Measurements from ENCODE around the gene FOXC1.

Gene FOXC1

DNA sequence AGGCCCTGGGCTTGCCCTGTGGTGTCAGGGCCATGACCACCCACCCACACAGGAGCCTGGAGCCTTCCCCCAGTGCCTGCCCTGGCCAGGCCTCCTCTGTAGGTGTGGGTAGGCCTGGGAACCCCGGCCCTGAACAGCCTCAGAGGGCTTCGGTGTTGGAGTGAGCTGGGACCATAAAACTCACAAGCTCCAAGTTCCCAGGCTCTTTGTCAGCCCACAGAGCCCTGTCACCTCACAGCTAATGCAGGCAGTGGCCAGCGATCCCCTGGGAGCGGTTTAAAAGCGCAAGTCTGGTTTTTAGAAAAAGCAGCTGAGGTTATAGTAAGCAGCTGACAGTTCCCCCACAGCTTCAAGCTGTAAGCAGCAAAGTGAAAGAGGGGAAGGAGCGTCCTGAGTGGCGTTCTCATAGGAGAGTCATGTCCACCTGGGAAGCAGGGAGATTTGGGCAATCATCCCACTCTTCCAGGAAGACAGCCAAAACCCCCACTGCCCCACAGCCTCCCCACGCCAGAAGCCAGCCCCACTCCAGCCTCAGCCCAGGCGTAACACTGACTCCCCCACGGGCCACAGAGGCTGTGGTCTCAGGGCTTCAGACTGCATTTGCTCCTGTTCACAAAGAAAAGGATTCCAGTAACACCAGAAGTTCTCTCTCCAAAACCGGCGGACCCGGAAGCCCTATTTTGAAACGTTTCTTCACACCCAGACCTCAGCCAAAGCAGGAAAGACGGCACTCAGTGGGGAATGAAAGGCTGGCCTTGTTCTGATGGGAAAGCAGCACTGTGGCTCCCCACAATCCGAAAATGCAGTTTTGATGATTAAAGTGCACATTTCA is 34.3 kb upstream of the FOXC1 start:
- Histone ChIP-seq H3K4me3 (replicated peaks; ENCODE audit: insufficient read depth, low read length) (no peak overlapping the region), H3K27me3 (ENCODE audit: insufficient read depth, poor library complexity, severe bottlenecking) (no peaks in the 10 kb centered on the region), H3K27ac (replicated peaks) (no peak overlapping the region)
- DNase-seq (ENCODE audit: low read depth in 1 of 2, low spot score in 1 of 2): no peak
- TF ChIP-seq, protein P1, sequence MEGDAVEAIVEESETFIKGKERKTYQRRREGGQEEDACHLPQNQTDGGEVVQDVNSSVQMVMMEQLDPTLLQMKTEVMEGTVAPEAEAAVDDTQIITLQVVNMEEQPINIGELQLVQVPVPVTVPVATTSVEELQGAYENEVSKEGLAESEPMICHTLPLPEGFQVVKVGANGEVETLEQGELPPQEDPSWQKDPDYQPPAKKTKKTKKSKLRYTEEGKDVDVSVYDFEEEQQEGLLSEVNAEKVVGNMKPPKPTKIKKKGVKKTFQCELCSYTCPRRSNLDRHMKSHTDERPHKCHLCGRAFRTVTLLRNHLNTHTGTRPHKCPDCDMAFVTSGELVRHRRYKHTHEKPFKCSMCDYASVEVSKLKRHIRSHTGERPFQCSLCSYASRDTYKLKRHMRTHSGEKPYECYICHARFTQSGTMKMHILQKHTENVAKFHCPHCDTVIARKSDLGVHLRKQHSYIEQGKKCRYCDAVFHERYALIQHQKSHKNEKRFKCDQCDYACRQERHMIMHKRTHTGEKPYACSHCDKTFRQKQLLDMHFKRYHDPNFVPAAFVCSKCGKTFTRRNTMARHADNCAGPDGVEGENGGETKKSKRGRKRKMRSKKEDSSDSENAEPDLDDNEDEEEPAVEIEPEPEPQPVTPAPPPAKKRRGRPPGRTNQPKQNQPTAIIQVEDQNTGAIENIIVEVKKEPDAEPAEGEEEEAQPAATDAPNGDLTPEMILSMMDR (IDR thresholded peaks at IDR 0.05; ENCODE audit: insufficient read depth, low read length): no peak
- no peak for TF ChIP-seq SPI1 (IDR thresholded peaks at IDR 0.05; ENCODE audit: borderline replicate concordance, low read depth)
- TF ChIP-seq, protein P2, sequence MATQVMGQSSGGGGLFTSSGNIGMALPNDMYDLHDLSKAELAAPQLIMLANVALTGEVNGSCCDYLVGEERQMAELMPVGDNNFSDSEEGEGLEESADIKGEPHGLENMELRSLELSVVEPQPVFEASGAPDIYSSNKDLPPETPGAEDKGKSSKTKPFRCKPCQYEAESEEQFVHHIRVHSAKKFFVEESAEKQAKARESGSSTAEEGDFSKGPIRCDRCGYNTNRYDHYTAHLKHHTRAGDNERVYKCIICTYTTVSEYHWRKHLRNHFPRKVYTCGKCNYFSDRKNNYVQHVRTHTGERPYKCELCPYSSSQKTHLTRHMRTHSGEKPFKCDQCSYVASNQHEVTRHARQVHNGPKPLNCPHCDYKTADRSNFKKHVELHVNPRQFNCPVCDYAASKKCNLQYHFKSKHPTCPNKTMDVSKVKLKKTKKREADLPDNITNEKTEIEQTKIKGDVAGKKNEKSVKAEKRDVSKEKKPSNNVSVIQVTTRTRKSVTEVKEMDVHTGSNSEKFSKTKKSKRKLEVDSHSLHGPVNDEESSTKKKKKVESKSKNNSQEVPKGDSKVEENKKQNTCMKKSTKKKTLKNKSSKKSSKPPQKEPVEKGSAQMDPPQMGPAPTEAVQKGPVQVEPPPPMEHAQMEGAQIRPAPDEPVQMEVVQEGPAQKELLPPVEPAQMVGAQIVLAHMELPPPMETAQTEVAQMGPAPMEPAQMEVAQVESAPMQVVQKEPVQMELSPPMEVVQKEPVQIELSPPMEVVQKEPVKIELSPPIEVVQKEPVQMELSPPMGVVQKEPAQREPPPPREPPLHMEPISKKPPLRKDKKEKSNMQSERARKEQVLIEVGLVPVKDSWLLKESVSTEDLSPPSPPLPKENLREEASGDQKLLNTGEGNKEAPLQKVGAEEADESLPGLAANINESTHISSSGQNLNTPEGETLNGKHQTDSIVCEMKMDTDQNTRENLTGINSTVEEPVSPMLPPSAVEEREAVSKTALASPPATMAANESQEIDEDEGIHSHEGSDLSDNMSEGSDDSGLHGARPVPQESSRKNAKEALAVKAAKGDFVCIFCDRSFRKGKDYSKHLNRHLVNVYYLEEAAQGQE (IDR thresholded peaks at IDR 0.05; ENCODE audit: insufficient replicate concordance, low read depth): no peak
- no peak for TF ChIP-seq POLR2AphosphoS5 (IDR thresholded peaks at IDR 0.05; ENCODE audit: low read depth)
- TF ChIP-seq GABPA (IDR thresholded peaks at IDR 0.05; ENCODE audit: low read depth): no peak

DNA sequence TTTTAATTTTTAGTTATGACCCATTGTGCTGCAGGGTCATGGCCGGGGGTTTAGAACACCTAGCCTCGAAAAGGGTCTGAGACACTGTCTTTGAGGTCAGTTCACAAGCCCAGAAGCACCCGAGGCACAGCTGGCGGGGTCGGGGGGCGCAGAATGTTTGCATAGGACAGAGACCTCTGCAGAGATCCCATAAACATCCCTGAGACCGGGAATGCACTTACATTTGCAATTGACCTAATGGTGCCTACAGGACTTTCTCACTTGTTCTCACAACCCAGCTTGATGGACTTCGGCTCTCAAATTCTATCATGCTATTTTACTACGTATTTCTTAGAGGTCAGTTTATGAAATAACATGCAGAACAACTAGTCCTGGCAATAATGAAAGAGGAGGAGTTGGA is 33.5 kb upstream of the FOXC1 start:
- Histone ChIP-seq H3K4me3 (replicated peaks; ENCODE audit: insufficient read depth, low read length) (no peak overlapping the region), H3K27me3 (ENCODE audit: insufficient read depth, poor library complexity, severe bottlenecking) (no peaks in the 10 kb centered on the region), H3K27ac (replicated peaks) (no peak overlapping the region)
- DNase-seq (ENCODE audit: low read depth in 1 of 2, low spot score in 1 of 2): no peak
- TF ChIP-seq POLR2AphosphoS5 (IDR thresholded peaks at IDR 0.05; ENCODE audit: low read depth) (no peak), GABPA (IDR thresholded peaks at IDR 0.05; ENCODE audit: low read depth) (no peak), SPI1 (IDR thresholded peaks at IDR 0.05; ENCODE audit: borderline replicate concordance, low read depth) (no peak)
- TF ChIP-seq, protein P2 (IDR thresholded peaks at IDR 0.05; ENCODE audit: insufficient replicate concordance, low read depth): no peak
- TF ChIP-seq, protein P1 (IDR thresholded peaks at IDR 0.05; ENCODE audit: insufficient read depth, low read length): no peak

DNA sequence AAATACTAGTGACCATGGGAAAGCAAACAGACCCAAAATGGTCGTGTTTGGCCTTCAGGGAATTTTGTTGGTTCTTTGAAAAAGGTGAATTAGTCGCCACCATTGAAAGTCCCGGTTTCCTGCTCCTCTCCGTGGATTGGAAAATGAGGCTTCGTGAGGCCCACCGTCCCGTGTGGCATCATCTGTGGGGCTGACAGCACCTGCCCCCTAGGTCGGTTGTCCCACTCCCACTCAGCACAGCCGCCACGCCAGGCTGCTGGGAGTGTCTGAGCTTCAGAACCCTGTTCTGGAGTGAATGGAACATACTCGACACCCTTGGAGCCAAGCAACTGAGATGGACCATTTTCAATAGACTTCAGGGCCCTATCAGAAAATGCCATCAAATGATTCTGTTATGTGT is 33.0 kb upstream of the FOXC1 start:
- no peak overlapping the region for H3K27ac ChIP-seq (replicated peaks)

More for the DNA sequence above, 33.0 kb upstream of the FOXC1 start:
- DNase-seq (ENCODE audit: low read depth in 1 of 2, low spot score in 1 of 2): no peak
- Histone ChIP-seq H3K27me3 (ENCODE audit: insufficient read depth, poor library complexity, severe bottlenecking) (no peaks in the 10 kb centered on the region), H3K4me3 (replicated peaks; ENCODE audit: insufficient read depth, low read length) (no peak overlapping the region)
- no peak for TF ChIP-seq SPI1 (IDR thresholded peaks at IDR 0.05; ENCODE audit: borderline replicate concordance, low read depth)
- no peak for TF ChIP-seq GABPA (IDR thresholded peaks at IDR 0.05; ENCODE audit: low read depth)
- TF ChIP-seq, protein P1 (IDR thresholded peaks at IDR 0.05; ENCODE audit: insufficient read depth, low read length): no peak
- no peak for TF ChIP-seq POLR2AphosphoS5 (IDR thresholded peaks at IDR 0.05; ENCODE audit: low read depth)
- TF ChIP-seq, protein P2 (IDR thresholded peaks at IDR 0.05; ENCODE audit: insufficient replicate concordance, low read depth): no peak
